Measurements from ENCODE around the gene SNURF.
"Not testable (repeated sequence)": the region's sequence is repeated elsewhere in the genome, so short reads cannot be mapped to it uniquely, and the experiment has no call there.

Gene SNURF

DNA sequence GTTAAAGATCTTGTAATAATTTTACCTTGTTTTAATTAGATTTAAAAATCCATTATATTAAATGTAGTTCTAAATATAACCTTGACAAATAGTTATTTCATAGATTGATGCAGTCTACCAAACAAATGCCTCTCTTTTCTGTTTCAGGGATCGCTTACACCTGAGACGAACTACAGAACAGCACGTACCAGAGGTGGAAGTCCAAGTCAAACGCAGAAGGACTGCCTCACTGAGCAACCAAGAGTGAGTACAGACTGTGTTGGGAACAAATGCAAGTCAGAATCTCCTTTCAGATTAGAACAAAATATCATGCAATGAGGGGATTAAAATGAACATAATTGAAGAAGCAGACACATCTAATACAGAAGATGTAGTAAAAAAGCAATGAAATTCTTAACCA is 7.2 kb downstream of the SNURF start:
- no peak for DNase-seq
- in situ Hi-C loops (cut with HindIII; ENCODE audit: low pct_ligation_motif_present, low pct_unique_long_range_greater_than_20kb, low sequenced_read_pairs) = no loop called here

DNA sequence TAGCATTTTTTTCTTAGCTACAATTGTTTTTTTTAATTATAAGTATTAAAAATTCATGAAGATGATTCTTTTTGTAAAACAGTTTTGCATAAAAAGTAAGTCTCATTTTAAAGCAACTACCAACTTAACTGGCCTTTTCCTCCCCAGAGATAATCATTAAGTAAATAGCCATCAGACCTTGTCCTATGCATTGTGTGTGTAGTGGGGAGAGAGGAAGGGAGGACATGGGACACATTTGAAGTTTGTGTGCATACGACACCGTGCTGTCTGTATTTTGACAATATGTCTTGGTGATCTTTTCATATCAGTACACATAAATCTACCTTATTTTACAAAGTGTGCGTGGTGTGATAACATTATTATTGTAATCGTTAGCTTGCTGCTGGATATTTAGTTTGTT is 8.1 kb downstream of the SNURF start:
- in situ Hi-C loops (cut with HindIII; ENCODE audit: low pct_ligation_motif_present, low pct_unique_long_range_greater_than_20kb, low sequenced_read_pairs) = no loop called here
- no peak for DNase-seq

DNA sequence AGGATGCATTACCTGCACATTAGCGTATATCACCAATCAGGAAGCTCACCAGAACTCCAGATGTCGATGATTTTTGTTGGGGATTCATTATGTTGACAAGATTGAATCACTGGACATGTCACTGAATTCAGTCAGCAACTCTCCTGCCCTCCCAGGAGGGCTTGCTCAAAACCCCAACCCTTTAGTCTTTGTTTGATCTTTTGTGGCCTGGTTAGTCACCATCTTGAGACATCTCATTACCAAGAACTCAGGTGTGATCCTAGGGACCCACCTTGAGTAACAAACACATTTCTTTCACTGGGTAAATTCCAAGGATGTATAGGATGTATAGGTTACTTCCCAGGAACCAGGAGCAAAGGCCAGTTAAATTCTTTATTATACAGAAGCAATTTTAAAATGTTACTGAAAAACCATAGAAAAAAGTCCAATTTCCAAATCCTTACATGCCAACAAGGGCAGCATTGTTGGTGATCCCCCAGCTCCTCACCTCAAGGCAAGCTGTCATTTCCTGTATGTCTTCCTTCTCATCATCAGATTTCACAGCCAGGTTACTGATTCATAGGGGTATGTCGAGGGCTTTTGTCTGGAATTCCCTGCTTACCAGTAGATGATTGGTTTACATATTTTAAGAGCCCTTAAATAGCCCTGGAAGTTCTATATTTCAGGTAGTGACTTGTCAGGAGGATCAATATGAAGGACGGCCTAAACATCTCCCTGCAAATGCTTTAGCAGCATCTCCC is 11.7 kb downstream of the SNURF start:
- no peak for DNase-seq
- in situ Hi-C loops (cut with HindIII; ENCODE audit: low pct_ligation_motif_present, low pct_unique_long_range_greater_than_20kb, low sequenced_read_pairs) = no loop called here

DNA sequence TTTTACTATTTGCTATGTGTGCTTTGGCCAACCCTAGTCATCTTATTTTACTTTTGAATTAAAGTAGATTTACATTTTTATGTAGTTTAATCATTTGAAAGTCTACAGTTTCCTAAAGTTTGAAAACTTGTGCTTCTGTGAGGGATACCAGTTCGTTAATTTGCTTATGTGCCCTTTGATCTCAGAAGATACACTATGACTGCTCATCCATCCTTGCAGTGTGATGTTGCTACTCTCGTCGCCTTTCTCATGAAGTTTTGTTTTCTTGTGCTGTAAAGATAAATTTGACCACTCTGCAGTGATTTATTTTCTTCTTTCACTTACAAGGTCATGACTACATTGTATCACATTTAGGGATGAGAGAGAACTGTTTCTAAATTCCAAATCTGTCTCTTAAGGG is 16.3 kb downstream of the SNURF start:
- in situ Hi-C loops (cut with HindIII; ENCODE audit: low pct_ligation_motif_present, low pct_unique_long_range_greater_than_20kb, low sequenced_read_pairs) = no loop called here
- no peak for DNase-seq

DNA sequence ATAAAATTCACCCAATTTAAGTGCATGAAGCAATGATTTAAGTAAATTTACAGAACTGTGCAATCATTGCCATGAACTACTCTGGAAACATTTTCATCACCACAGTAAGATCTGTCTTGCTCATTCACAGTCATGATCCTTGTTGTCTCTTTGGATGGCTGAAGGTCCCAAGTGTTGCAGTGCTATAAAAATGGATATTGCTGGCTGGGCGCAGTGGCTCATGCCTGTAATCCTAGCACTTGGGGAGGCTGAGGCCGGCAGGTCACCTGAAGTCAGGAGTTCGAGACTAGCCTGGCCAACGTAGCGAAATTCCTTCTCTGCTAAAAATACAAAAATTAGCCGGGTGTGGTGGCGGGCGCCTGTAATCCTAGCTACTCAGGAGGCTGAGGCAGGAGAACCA is 17.0 kb downstream of the SNURF start:
- no peak for DNase-seq
- in situ Hi-C loops (cut with HindIII; ENCODE audit: low pct_ligation_motif_present, low pct_unique_long_range_greater_than_20kb, low sequenced_read_pairs) = no loop called here

DNA sequence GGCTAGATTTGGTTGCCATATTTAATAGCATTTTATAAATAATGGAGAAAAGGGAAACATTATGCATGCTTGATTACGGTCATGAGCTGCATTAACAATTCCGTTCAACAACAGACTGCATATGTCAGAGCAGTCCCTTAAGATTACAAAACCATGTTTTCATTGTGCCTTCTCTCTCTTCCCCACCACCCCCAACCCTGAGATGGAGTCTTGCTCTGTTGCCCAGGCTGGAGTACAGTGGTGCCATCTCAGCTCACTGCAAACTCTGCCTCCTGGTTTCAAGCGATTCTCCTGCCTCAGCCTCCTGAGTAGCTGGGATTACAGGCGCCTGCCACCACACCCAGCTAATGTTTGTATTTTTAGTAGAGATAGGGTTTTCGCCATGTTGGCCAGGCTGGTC is 17.9 kb downstream of the SNURF start:
- DNase-seq; in situ Hi-C loops (cut with HindIII; ENCODE audit: low pct_ligation_motif_present, low pct_unique_long_range_greater_than_20kb, low sequenced_read_pairs): not testable (repeated sequence)

DNA sequence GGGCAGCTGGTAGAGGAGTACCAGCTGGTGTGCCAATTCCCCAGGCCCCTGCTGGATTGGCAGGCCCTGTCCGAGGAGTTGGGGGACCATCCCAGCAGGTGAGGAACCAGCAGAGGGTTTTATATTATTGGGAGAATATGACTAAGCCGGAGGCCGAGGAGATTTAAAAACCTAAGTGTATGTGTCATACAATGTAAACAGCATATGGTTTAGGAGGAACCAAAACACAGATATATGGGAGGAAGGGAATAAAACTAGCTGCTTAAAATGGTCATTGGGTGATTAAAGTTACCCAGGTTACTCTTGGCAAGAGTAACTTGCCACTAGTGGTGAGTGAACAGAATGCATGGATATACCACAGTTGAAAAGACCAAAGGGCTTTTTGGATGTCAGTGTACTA is 22.1 kb downstream of the SNURF start:
- in situ Hi-C loops (cut with HindIII; ENCODE audit: low pct_ligation_motif_present, low pct_unique_long_range_greater_than_20kb, low sequenced_read_pairs) = no loop called here
- DNase-seq = no peak

DNA sequence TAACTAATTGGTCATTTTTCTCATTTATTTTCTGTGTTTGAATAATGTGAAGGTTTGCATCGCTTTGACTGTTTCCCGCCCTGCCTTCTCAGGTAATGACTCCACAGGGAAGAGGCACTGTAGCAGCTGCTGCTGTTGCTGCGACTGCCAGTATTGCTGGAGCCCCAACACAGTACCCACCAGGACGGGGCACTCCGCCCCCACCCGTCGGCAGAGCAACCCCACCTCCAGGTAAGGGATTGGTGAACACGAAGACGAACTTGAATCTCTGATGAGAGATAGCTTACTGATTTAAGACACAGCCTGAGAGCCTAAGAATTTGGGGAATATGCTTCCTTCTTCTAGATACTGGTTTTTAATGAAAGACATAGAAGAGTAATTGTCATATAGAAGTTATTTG is 22.9 kb downstream of the SNURF start:
- DNase-seq = no peak
- in situ Hi-C loops (cut with HindIII; ENCODE audit: low pct_ligation_motif_present, low pct_unique_long_range_greater_than_20kb, low sequenced_read_pairs) = no loop called here

DNA sequence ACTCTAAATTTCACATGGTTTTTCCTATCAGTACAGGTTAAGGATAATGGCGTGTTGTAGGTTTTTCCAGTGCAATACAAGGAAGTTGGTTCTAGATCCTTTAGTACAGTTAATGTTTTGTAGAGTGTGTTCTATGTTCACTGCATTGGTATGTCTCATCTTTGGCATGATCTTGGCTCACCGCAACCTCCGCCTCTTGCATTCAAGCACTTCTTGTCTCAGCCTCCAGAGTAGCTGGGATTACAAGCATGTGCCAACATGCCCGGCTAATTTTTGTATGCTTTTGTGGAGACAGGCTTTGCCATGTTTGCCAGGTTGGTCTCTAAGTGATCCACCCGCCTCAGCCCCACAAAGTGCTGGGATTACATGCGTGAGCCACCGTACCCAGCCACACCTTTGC is 30.4 kb downstream of the SNURF start:
- in situ Hi-C loops (cut with HindIII; ENCODE audit: low pct_ligation_motif_present, low pct_unique_long_range_greater_than_20kb, low sequenced_read_pairs) = no loop called here

DNA sequence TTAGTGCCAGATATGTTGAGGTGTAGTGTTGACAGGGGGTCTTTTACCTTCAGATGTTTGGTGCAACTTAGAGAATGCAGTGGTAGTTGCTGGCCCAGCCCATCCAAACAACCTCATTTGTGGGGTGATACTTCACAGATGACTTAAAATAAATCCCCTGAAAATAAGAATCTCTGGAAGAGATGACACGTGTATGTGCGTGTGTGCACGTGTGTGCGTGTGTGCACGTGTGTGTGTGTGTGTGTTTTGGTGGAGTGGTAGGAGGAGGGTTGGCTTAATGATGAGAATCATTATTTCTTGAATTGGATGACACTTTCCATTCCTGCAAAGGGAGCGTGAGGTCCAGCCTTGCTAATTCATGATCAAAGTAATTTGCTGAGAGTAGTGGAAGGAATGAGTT is 31.9 kb downstream of the SNURF start:
- no peak for DNase-seq
- in situ Hi-C loops (cut with HindIII; ENCODE audit: low pct_ligation_motif_present, low pct_unique_long_range_greater_than_20kb, low sequenced_read_pairs) = no loop called here

More for the DNA sequence above, 30.4 kb downstream of the SNURF start:
- no peak for DNase-seq
